Peyer's patch (tissue), 4 donors: ENCODE measurements around the gene LAMC1. TPM values are rescaled to one million over a fixed set of nuclear protein-coding genes. Genes with fewer than 3 reads are reported as not detected.

Source experiments
- DNase-seq, 3 donors: peaks; one replicate each; pipeline ENCODE4 v3.0.0-alpha.2; 2017 to 2019
- H3K27ac ChIP-seq, 4 donors: fragments of 200-600 bp; sonication (generic); one replicate each; pipeline ENCODE4 v1.5.1; 2016 to 2019
- H3K27me3 ChIP-seq, 2 donors: fragments of 200-600 bp; sonication (generic); one replicate each; pipeline ENCODE4 v1.5.1; 2019
- H3K36me3 ChIP-seq, 3 donors: fragments of 200-600 bp; sonication (generic); one replicate each; pipeline ENCODE4 v1.5.1; 2016 to 2019
- H3K4me1 ChIP-seq, 4 donors: fragments of 200-600 bp; sonication (generic); one replicate each; pipeline ENCODE4 v1.5.1; 2016 to 2019
- H3K4me3 ChIP-seq, 4 donors: fragments of 200-600 bp; sonication (generic); 1 replicate in 3 of 4; 2 replicates in 1 of 4; pipeline ENCODE4 v1.5.1; 2016 to 2019; ENCODE audit warnings: mild to moderate bottlenecking in 1 of 4
- H3K9me3 ChIP-seq, 4 donors: fragments of 200-600 bp; sonication (generic); one replicate each; pipeline ENCODE4 v1.5.1; 2016 to 2019; ENCODE audit warnings: mild to moderate bottlenecking in 1 of 4
- POLR2A ChIP-seq, 2 donors: fragments of 450-650 bp; IDR thresholded peaks; one replicate each; pipeline ENCODE4 v1.5.1; 2017; ENCODE audit warnings: antibody characterized with exemption in 2 of 2, mild to moderate bottlenecking in 2 of 2, moderate library complexity in 2 of 2
- total RNA-seq, 4 donors: library from RNA; depleted of rRNA; stranded (reverse); fragments of >200 nt; gene quantifications; one replicate each; pipeline ENCODE4 v1.1.0, GENCODE V29; 2016
- TF ChIP-seq, protein P1 (sequence below), 6 experiments: fragments of 450-650 bp in 4 of 6; fragments of 200-600 bp in 2 of 6; sonication (generic) in 1 of 6; IDR thresholded peaks; one replicate each; pipeline ENCODE4 v1.5.1; 2017 to 2019; ENCODE audit warnings: antibody characterized with exemption in 6 of 6, mild to moderate bottlenecking in 3 of 6, moderate library complexity in 1 of 6

The LAMC1 gene
- total RNA-seq, 4 donors from 2014 or later = 46.4 to 291 (median 121) TPM

DNA sequence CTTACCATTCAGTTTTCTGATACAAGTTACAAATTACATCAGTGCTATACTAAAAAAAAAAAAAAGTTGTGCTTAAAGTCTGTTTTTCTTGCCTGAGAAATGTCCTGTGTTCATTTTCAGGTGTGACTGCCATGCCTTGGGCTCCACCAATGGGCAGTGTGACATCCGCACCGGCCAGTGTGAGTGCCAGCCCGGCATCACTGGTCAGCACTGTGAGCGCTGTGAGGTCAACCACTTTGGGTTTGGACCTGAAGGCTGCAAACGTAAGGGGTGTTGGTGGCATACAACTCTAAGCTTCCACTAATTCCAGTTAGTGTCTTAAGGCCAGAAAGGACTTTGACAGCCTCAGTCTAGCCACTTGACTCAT, 102.8 kb downstream of the LAMC1 start:
- Histone ChIP-seq H3K4me1 (peaks cover 0 to 6% (median 0%) of the 10 kb centered on the region in 4 donors), H3K9me3 (no peaks in the 10 kb centered on the region), H3K36me3 (peaks cover 0 to 54% (median 0%) of the 10 kb centered on the region in 3 donors), H3K27ac (peak overlapping the region in 3 of 4 donors; percentile 6 to 55 (median 35)), H3K4me3 (no peak overlapping the region), H3K27me3 (no peaks in the 10 kb centered on the region)
- DNase-seq = no peak
- no peak for TF ChIP-seq POLR2A (IDR thresholded peaks at IDR 0.05)
- TF ChIP-seq, protein P1, sequence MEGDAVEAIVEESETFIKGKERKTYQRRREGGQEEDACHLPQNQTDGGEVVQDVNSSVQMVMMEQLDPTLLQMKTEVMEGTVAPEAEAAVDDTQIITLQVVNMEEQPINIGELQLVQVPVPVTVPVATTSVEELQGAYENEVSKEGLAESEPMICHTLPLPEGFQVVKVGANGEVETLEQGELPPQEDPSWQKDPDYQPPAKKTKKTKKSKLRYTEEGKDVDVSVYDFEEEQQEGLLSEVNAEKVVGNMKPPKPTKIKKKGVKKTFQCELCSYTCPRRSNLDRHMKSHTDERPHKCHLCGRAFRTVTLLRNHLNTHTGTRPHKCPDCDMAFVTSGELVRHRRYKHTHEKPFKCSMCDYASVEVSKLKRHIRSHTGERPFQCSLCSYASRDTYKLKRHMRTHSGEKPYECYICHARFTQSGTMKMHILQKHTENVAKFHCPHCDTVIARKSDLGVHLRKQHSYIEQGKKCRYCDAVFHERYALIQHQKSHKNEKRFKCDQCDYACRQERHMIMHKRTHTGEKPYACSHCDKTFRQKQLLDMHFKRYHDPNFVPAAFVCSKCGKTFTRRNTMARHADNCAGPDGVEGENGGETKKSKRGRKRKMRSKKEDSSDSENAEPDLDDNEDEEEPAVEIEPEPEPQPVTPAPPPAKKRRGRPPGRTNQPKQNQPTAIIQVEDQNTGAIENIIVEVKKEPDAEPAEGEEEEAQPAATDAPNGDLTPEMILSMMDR (IDR thresholded peaks at IDR 0.05) = no peak

DNA sequence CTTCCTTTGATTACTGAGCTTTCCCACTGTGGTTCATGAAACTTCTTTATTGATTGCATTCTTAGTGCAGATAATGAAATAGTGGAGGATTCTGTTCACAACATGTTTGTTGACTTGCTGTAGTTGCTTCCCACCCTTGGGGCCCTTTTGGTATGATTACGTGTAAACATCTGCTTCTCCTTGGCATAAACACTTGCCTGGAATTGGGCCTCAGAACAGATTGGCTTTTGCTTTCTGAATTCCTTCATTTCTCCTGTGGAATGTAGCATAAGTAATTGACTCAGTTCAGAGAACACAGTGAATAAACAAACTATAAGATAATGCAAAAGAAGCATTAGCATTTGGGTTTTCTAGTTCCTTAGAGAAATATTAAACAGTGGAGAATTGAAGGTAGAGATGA, 103.3 kb downstream of the LAMC1 start:
- Histone ChIP-seq H3K36me3 (peaks cover 0 to 55% (median 0%) of the 10 kb centered on the region in 3 donors), H3K4me3 (no peak overlapping the region), H3K27ac (peak overlapping the region in 1 of 4 donors; percentile 38), H3K9me3 (no peaks in the 10 kb centered on the region), H3K4me1 (peaks cover 0 to 6% (median 0%) of the 10 kb centered on the region in 4 donors), H3K27me3 (no peaks in the 10 kb centered on the region)
- DNase-seq = no peak
- TF ChIP-seq, protein P1 (IDR thresholded peaks at IDR 0.05) = no peak
- no peak for TF ChIP-seq POLR2A (IDR thresholded peaks at IDR 0.05)

DNA sequence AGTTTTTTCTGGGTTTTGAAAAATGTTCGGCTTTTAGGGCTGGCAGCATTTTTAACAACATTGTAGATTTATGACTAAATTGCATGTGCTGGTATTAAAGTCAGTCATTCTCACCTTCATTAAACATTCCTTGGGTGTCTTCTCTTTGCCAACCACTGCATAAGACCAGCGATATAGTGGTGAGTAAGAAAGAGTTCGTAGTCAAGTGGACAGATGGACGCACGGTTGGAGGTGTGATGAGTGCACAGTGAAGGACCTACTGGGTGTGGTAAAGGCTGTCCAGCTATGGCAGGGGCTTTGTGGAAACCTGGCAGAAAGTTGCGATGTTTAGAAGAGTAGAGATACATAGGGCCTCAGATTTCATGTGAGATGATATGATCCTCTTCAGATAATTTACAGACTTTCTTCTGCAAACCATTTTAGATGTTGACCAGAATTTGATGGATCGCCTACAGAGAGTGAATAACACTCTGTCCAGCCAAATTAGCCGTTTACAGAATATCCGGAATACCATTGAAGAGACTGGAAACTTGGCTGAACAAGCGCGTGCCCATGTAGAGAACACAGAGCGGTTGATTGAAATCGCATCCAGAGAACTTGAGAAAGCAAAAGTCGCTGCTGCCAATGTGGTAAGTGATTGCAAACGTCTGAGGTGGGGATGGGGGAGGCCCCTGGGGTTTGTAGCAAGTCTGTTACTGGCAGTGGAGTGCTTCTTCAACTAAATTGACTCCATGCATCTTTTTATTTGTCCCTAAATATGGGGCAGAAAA, 106.9 kb downstream of the LAMC1 start:
- Histone ChIP-seq H3K36me3 (peaks cover 0 to 57% (median 0%) of the 10 kb centered on the region in 3 donors), H3K4me3 (no peak overlapping the region), H3K27me3 (no peaks in the 10 kb centered on the region), H3K27ac (peak overlapping the region in 2 of 4 donors; percentile 7 to 45), H3K9me3 (no peaks in the 10 kb centered on the region), H3K4me1 (peaks cover 0 to 6% (median 0%) of the 10 kb centered on the region in 4 donors)
- DNase-seq = peak in 1 of 3 donors; percentile 62
- TF ChIP-seq, protein P1 (IDR thresholded peaks at IDR 0.05) = no peak
- no peak for TF ChIP-seq POLR2A (IDR thresholded peaks at IDR 0.05)

DNA sequence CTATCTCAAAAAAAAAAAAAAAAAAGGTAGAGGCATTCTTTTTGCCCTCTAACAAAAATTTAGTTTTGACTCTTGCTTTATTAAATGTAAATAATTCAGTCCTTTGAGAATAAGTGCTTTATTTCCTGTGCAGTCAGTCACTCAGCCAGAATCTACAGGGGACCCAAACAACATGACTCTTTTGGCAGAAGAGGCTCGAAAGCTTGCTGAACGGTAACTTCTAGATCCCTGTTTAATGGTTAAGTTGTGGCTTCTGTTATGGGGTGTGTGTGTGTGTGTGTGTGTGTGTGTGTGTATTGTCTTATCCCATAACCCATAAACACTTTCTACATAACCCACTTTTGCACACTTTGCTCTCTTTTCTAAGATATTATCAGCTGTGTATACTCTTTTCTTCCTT, 107.9 kb downstream of the LAMC1 start:
- Histone ChIP-seq H3K36me3 (peaks cover 0 to 47% (median 0%) of the 10 kb centered on the region in 3 donors), H3K4me1 (peaks cover 0 to 3% (median 0%) of the 10 kb centered on the region in 4 donors), H3K27ac (peak overlapping the region in 1 of 4 donors; percentile 45), H3K27me3 (no peaks in the 10 kb centered on the region), H3K4me3 (no peak overlapping the region), H3K9me3 (no peaks in the 10 kb centered on the region)
- DNase-seq = no peak
- TF ChIP-seq POLR2A (IDR thresholded peaks at IDR 0.05) = no peak
- TF ChIP-seq, protein P1 (IDR thresholded peaks at IDR 0.05) = no peak

DNA sequence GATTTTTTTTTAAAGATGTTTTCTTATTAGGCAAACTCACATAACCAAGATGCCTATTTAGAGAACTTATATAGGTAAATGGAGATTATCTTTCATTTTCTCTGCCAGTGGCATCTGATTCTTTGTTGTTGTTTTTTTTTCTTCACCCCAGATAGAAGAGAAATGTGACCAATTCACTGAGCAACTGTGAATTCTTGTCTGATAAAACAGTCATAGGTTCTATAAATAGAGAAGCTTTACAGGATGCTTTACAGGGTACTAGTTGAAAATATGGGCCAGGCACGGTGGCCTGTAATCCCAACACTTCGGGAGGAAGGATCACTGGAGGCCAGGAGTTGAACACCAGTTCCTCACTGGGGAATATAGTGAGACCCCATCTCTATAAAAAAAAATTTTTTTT, 112.1 kb downstream of the LAMC1 start:
- Histone ChIP-seq H3K27ac (no peak overlapping the region), H3K36me3 (peaks cover 0 to 40% (median 0%) of the 10 kb centered on the region in 3 donors), H3K4me1 (peaks cover 0 to 18% (median 0%) of the 10 kb centered on the region in 4 donors), H3K9me3 (no peaks in the 10 kb centered on the region), H3K27me3 (no peaks in the 10 kb centered on the region), H3K4me3 (no peak overlapping the region)
- DNase-seq = no peak
- no peak for TF ChIP-seq POLR2A (IDR thresholded peaks at IDR 0.05)
- TF ChIP-seq, protein P1 (IDR thresholded peaks at IDR 0.05) = no peak
